Mesothelial cell of epicardium (in vitro differentiated cells): Measurements from ENCODE around the gene PRKAA1. TPM values are rescaled to one million over a fixed set of nuclear protein-coding genes. Genes with fewer than 3 reads are reported as not detected.

ENCODE experiments used
- DNase-seq, 2 experiments: peaks; one replicate each; pipeline ENCODE4 v3.0.0; 2021; ENCODE audit warnings: low spot score in 2 of 2; ENCODE audit not compliant: unreplicated experiment in 2 of 2
- H3K27ac Mint-ChIP-seq: 2 replicates; pipeline ENCODE4 v1.8.0; 2021; ENCODE audit warnings: mixed read lengths
- H3K27me3 Mint-ChIP-seq: 2 replicates; pipeline ENCODE4 v1.8.0; 2021; ENCODE audit warnings: low read depth, mixed read lengths
- H3K36me3 Mint-ChIP-seq: 2 replicates; pipeline ENCODE4 v1.8.0; 2021; ENCODE audit warnings: mixed read lengths
- H3K4me1 Mint-ChIP-seq: 2 replicates; pipeline ENCODE4 v1.8.0; 2021; ENCODE audit warnings: mixed read lengths
- H3K4me3 Mint-ChIP-seq: 2 replicates; pipeline ENCODE4 v1.8.0; 2021; ENCODE audit warnings: mild to moderate bottlenecking, moderate library complexity, mixed read lengths
- H3K9me3 Mint-ChIP-seq: 2 replicates; pipeline ENCODE4 v1.8.0; 2021; ENCODE audit warnings: mixed read lengths
- total RNA-seq: library from RNA; stranded (reverse); gene quantifications from 3 replicates; pipeline ENCODE4 v1.2.1, GENCODE V29; 2021
- TF ChIP-seq, protein P1 (sequence below): fragments of 200-600 bp; sonication (generic); IDR thresholded peaks from one replicate; pipeline ENCODE4 v1.5.0; 2021; ENCODE audit warnings: antibody characterized with exemption; ENCODE audit not compliant: unreplicated experiment

PRKAA1 gene
- total RNA-seq, 1 donor from 2014 or later, result 60.4 TPM

GRCh38 chr5:40779561-40779960, 18.6 kb downstream of the PRKAA1 start:
- no peaks in the 10 kb centered on the region for H3K9me3 Mint-ChIP-seq
- peaks cover 34% of the 10 kb centered on the region for H3K4me1 Mint-ChIP-seq
- no peak overlapping the region for H3K27ac Mint-ChIP-seq
- no peak overlapping the region for H3K4me3 Mint-ChIP-seq
- TF ChIP-seq, protein P1, sequence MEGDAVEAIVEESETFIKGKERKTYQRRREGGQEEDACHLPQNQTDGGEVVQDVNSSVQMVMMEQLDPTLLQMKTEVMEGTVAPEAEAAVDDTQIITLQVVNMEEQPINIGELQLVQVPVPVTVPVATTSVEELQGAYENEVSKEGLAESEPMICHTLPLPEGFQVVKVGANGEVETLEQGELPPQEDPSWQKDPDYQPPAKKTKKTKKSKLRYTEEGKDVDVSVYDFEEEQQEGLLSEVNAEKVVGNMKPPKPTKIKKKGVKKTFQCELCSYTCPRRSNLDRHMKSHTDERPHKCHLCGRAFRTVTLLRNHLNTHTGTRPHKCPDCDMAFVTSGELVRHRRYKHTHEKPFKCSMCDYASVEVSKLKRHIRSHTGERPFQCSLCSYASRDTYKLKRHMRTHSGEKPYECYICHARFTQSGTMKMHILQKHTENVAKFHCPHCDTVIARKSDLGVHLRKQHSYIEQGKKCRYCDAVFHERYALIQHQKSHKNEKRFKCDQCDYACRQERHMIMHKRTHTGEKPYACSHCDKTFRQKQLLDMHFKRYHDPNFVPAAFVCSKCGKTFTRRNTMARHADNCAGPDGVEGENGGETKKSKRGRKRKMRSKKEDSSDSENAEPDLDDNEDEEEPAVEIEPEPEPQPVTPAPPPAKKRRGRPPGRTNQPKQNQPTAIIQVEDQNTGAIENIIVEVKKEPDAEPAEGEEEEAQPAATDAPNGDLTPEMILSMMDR, result no peak
- peaks cover 7% of the 10 kb centered on the region for H3K36me3 Mint-ChIP-seq
- no peaks in the 10 kb centered on the region for H3K27me3 Mint-ChIP-seq
- no peak for DNase-seq

- DNase-seq, result no peak
- no peak overlapping the region for H3K4me3 Mint-ChIP-seq
- H3K27ac Mint-ChIP-seq, result no peak overlapping the region
- H3K9me3 Mint-ChIP-seq, result no peaks in the 10 kb centered on the region
- peaks cover 11% of the 10 kb centered on the region for H3K36me3 Mint-ChIP-seq
- peaks cover 31% of the 10 kb centered on the region for H3K4me1 Mint-ChIP-seq
- no peaks in the 10 kb centered on the region for H3K27me3 Mint-ChIP-seq
- TF ChIP-seq, protein P1, result no peak
Measured at GRCh38 chr5:40778133-40778532, 20.0 kb downstream of the PRKAA1 start.

DNA sequence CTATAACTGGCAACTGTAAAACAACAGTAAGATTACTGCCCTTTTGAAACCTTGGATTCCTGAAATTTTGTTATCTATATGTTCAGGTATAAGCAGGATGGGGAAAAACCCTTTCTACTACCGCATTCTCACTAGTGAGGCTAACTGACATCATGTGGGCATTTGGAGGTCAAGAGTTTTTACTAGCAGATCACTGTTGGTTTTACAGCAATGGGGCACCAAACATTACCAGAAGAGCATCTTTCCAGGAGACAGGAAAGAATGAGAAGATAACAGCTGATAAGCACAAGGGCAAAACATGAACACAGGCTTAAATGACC, 21.6 kb downstream of the PRKAA1 start:
- Mint-ChIP-seq H3K9me3 (no peaks in the 10 kb centered on the region), H3K4me1 (peaks cover 27% of the 10 kb centered on the region), H3K36me3 (peaks cover 14% of the 10 kb centered on the region), H3K27me3 (no peaks in the 10 kb centered on the region), H3K27ac (peak overlapping the region; percentile 18), H3K4me3 (no peak overlapping the region)
- TF ChIP-seq, protein P1, result no peak
- no peak for DNase-seq

DNA sequence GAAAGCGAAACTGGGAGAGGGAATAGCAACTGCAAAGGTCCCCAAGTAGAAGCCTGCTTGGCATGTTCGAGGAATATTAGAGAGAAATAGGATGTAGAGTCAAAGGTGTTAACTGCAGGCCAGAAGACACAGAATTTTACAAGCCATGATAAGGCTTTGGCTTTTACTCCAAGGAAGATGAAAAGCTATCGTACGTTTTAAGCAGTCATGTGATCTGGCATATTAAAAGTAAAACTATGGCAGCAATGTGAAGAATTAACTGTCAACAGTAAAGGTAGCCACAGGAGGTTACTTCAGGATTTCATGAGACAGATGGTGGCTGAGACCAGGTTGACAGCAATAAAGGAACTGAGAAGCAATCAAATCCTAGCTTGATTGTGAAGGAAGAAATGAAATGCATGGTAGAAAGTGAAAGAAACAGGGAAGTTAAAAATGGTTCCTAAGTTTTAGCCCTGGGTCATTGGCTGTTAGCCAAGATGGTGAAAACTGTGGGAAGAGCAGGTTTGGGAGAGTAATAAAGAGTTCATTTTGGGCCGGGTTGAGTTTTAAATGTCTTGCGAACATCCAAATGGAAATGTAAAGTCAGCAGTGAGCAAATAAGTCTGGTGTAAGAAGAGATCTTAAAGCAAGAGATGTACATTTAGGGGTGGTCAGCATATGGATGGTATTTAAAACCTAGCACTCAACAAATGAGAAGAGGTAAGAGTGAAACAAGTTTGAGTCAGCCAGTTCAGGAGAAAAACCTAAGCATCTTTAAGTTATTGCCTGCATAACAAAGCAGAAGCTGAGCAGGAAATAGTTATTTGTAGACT, 22.1 kb downstream of the PRKAA1 start:
- no peaks in the 10 kb centered on the region for H3K9me3 Mint-ChIP-seq

GRCh38 chr5:40775085-40775845, 22.9 kb downstream of the PRKAA1 start:
- H3K27ac Mint-ChIP-seq, result peak overlapping the region; percentile 72

More for the DNA sequence above, 22.1 kb downstream of the PRKAA1 start:
- peaks cover 14% of the 10 kb centered on the region for H3K36me3 Mint-ChIP-seq
- H3K27me3 Mint-ChIP-seq, result no peaks in the 10 kb centered on the region
- no peak overlapping the region for H3K4me3 Mint-ChIP-seq
- TF ChIP-seq, protein P1, result no peak
- peaks cover 27% of the 10 kb centered on the region for H3K4me1 Mint-ChIP-seq
- no peak for DNase-seq
- H3K27ac Mint-ChIP-seq, result peak overlapping the region; percentile 72

More at GRCh38 chr5:40775085-40775845, 22.9 kb downstream of the PRKAA1 start:
- H3K9me3 Mint-ChIP-seq, result no peaks in the 10 kb centered on the region
- peaks cover 15% of the 10 kb centered on the region for H3K36me3 Mint-ChIP-seq
- H3K4me1 Mint-ChIP-seq, result peaks cover 27% of the 10 kb centered on the region
- H3K27me3 Mint-ChIP-seq, result no peaks in the 10 kb centered on the region
- no peak overlapping the region for H3K4me3 Mint-ChIP-seq
- no peak for DNase-seq
- TF ChIP-seq, protein P1, result no peak
